ENCODE measurements around the gene UBALD1.

The UBALD1 gene

GRCh38 chr16:4612474-4612931 lies 2.2 kb downstream of the UBALD1 start:
- no peaks in the 10 kb centered on the region for H3K9me3 ChIP-seq (replicated peaks; ENCODE audit: insufficient read depth, low read length)
- TF ChIP-seq EZH2phosphoT487 (IDR thresholded peaks at IDR 0.05; ENCODE audit: low read length) (no peak), CTCF (IDR thresholded peaks at IDR 0.05; ENCODE audit: low read length) (no peak), EZH2 (optimal IDR thresholded peaks at IDR 0.05; ENCODE audit: low read depth, low read length) (no peak)
- H3F3A ChIP-seq (ENCODE audit: insufficient read depth, low read length), result peaks cover 17% of the 10 kb centered on the region; the same call in 1 of the 2 replicates
- H3K36me3 ChIP-seq (replicated peaks; ENCODE audit: insufficient read depth, low read length), result no peaks in the 10 kb centered on the region
- H3K4me2 ChIP-seq (ENCODE audit: low read depth, low read length), result no peak overlapping the region
- H4K20me1 ChIP-seq (ENCODE audit: insufficient read depth, low read length), result no peaks in the 10 kb centered on the region
- H3K4me3 ChIP-seq (ENCODE audit: low read length), result no peak overlapping the region
- no peak overlapping the region for H2AFZ ChIP-seq (ENCODE audit: low read length)
- no peaks in the 10 kb centered on the region for H3K27me3 ChIP-seq (replicated peaks; ENCODE audit: insufficient read depth, low read length)
- no peaks in the 10 kb centered on the region for H3K9me2 ChIP-seq (replicated peaks; ENCODE audit: insufficient read depth, low read length)
- peaks cover 18% of the 10 kb centered on the region for H3K4me1 ChIP-seq (ENCODE audit: low read length)
- DNase-seq, result no peak
- no peak overlapping the region for H3K27ac ChIP-seq (ENCODE audit: low read length)
- H3K79me2 ChIP-seq (ENCODE audit: low read length), result peaks cover 27% of the 10 kb centered on the region
- H3K9ac ChIP-seq (ENCODE audit: low read length), result no peak overlapping the region

GRCh38 chr16:4611337-4612021 lies 3.2 kb downstream of the UBALD1 start:
- no peaks in the 10 kb centered on the region for H4K20me1 ChIP-seq (ENCODE audit: insufficient read depth, low read length)
- H2AFZ ChIP-seq (ENCODE audit: low read length), result no peak overlapping the region
- H3K27ac ChIP-seq (ENCODE audit: low read length), result no peak overlapping the region
- H3K9me2 ChIP-seq (replicated peaks; ENCODE audit: insufficient read depth, low read length), result no peaks in the 10 kb centered on the region
- H3K36me3 ChIP-seq (replicated peaks; ENCODE audit: insufficient read depth, low read length), result no peaks in the 10 kb centered on the region
- no peak overlapping the region for H3K4me3 ChIP-seq (ENCODE audit: low read length)
- H3K79me2 ChIP-seq (ENCODE audit: low read length), result peaks cover 27% of the 10 kb centered on the region
- peaks cover 13% of the 10 kb centered on the region; the same call in 1 of the 2 replicates for H3F3A ChIP-seq (ENCODE audit: insufficient read depth, low read length)
- no peak overlapping the region for H3K4me2 ChIP-seq (ENCODE audit: low read depth, low read length)
- TF ChIP-seq EZH2phosphoT487 (IDR thresholded peaks at IDR 0.05; ENCODE audit: low read length), result no peak
- no peak for TF ChIP-seq EZH2 (optimal IDR thresholded peaks at IDR 0.05; ENCODE audit: low read depth, low read length)
- TF ChIP-seq CTCF (IDR thresholded peaks at IDR 0.05; ENCODE audit: low read length), result no peak
- DNase-seq, result no peak
- no peaks in the 10 kb centered on the region for H3K27me3 ChIP-seq (replicated peaks; ENCODE audit: insufficient read depth, low read length)
- peaks cover 18% of the 10 kb centered on the region for H3K4me1 ChIP-seq (ENCODE audit: low read length)
- H3K9ac ChIP-seq (ENCODE audit: low read length), result no peak overlapping the region
- H3K9me3 ChIP-seq (replicated peaks; ENCODE audit: insufficient read depth, low read length), result no peaks in the 10 kb centered on the region

- no peaks in the 10 kb centered on the region for H3K9me3 ChIP-seq (replicated peaks; ENCODE audit: insufficient read depth, low read length)
- peaks cover 27% of the 10 kb centered on the region for H3K79me2 ChIP-seq (ENCODE audit: low read length)
- H3K4me1 ChIP-seq (ENCODE audit: low read length), result peaks cover 11% of the 10 kb centered on the region
- no peak for TF ChIP-seq EZH2 (optimal IDR thresholded peaks at IDR 0.05; ENCODE audit: low read depth, low read length)
- TF ChIP-seq EZH2phosphoT487 (IDR thresholded peaks at IDR 0.05; ENCODE audit: low read length), result no peak
- no peak for TF ChIP-seq CTCF (IDR thresholded peaks at IDR 0.05; ENCODE audit: low read length)
- no peak for DNase-seq
- H3K9ac ChIP-seq (ENCODE audit: low read length), result no peak overlapping the region
- H3K27ac ChIP-seq (ENCODE audit: low read length), result no peak overlapping the region
- H4K20me1 ChIP-seq (ENCODE audit: insufficient read depth, low read length), result no peaks in the 10 kb centered on the region
- no peak overlapping the region for H3K4me3 ChIP-seq (ENCODE audit: low read length)
- H3K9me2 ChIP-seq (replicated peaks; ENCODE audit: insufficient read depth, low read length), result no peaks in the 10 kb centered on the region
- H3K27me3 ChIP-seq (replicated peaks; ENCODE audit: insufficient read depth, low read length), result no peaks in the 10 kb centered on the region
- peaks cover 5% of the 10 kb centered on the region; the same call in 1 of the 2 replicates for H3F3A ChIP-seq (ENCODE audit: insufficient read depth, low read length)
- H3K36me3 ChIP-seq (replicated peaks; ENCODE audit: insufficient read depth, low read length), result no peaks in the 10 kb centered on the region
- no peak overlapping the region for H2AFZ ChIP-seq (ENCODE audit: low read length)
- H3K4me2 ChIP-seq (ENCODE audit: low read depth, low read length), result no peak overlapping the region
These were observed 4.4 kb downstream of the UBALD1 start for GRCh38 chr16:4610011-4611005.
